Measurements from ENCODE around the gene DCPS.
"Not testable (repeated sequence)": the region's sequence is repeated elsewhere in the genome, so short reads cannot be mapped to it uniquely, and the experiment has no call there.

DCPS gene

GRCh38 chr11:126384449-126385070 is 80.7 kb downstream of the DCPS start:
- no peaks in the 10 kb centered on the region for H3K27me3 ChIP-seq (ENCODE audit: insufficient read depth, low read depth, severe bottlenecking)
- DNase-seq = no peak
- H3K4me3 ChIP-seq (ENCODE audit: low read depth, low read length) = no peak overlapping the region
- H3K9me3 ChIP-seq (ENCODE audit: severe bottlenecking) = no peaks in the 10 kb centered on the region
- no peaks in the 10 kb centered on the region for H3K36me3 ChIP-seq
- TF ChIP-seq, protein P1, sequence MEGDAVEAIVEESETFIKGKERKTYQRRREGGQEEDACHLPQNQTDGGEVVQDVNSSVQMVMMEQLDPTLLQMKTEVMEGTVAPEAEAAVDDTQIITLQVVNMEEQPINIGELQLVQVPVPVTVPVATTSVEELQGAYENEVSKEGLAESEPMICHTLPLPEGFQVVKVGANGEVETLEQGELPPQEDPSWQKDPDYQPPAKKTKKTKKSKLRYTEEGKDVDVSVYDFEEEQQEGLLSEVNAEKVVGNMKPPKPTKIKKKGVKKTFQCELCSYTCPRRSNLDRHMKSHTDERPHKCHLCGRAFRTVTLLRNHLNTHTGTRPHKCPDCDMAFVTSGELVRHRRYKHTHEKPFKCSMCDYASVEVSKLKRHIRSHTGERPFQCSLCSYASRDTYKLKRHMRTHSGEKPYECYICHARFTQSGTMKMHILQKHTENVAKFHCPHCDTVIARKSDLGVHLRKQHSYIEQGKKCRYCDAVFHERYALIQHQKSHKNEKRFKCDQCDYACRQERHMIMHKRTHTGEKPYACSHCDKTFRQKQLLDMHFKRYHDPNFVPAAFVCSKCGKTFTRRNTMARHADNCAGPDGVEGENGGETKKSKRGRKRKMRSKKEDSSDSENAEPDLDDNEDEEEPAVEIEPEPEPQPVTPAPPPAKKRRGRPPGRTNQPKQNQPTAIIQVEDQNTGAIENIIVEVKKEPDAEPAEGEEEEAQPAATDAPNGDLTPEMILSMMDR (IDR thresholded peaks at IDR 0.05; ENCODE audit: low read depth, low read length) = no peak
- H3K27ac ChIP-seq = no peak overlapping the region

DNA sequence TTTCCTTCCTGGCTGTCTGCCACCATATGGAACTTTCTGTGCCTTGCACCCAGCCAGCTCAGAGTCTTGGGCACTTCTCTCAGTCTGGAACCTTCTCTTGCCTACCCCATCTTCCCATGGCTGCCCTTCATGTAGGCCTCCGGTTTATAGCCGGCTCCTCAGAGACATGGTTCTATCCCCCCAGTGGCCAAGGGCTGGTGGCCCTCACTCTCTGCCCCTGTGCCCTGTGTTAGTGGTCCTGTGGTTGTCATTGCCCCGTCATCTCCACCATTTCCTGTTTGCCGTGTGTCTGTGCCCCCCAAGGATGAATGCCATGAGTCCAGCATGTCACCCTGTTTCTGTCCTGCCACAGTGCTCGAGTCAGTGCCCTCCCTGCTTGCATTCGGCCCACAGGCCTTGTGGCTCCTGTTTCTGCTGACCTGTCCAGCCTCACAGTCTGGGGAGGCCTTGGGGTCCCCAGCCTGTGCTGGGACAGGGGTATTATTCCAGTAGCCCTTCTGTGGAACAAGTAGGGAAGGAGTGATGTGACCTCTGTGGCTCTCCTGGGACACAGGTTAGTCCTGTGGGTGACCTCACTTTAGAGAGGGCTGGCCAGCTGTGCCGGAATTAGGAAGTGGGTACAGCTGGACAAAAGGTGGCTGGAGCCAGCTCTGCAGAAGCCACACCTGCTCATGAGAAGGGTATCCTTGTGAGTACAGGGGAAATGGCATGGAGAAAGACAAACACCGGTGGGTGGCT is 82.3 kb downstream of the DCPS start:
- TF ChIP-seq, protein P1 (IDR thresholded peaks at IDR 0.05; ENCODE audit: low read depth, low read length) = no peak
- H3K9me3 ChIP-seq (ENCODE audit: severe bottlenecking) = no peaks in the 10 kb centered on the region
- H3K27ac ChIP-seq = no peak overlapping the region
- no peaks in the 10 kb centered on the region for H3K27me3 ChIP-seq (ENCODE audit: insufficient read depth, low read depth, severe bottlenecking)
- DNase-seq = no peak
- H3K36me3 ChIP-seq = no peaks in the 10 kb centered on the region
- no peak overlapping the region for H3K4me3 ChIP-seq (ENCODE audit: low read depth, low read length)

DNA sequence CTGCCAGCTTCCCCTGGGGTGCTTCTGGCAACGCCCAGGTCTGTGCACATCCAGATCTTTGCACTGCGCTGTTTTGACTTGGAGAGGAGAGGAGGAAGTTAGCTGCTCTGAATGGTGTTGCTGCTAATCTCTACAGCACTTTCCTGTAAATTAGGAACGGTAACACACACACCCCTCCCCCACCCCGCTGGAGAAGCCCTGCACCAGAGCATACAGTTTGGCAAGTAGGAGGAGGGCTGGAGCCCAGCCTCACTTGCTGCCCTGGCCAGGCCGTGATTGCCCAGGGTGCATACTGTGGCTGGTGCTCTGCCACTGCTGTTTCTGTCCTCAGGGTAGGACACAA is 82.8 kb downstream of the DCPS start:
- not testable (repeated sequence) for H3K27me3 ChIP-seq (ENCODE audit: insufficient read depth, low read depth, severe bottlenecking); H3K27ac ChIP-seq; H3K36me3 ChIP-seq; DNase-seq; H3K9me3 ChIP-seq (ENCODE audit: severe bottlenecking); H3K4me3 ChIP-seq (ENCODE audit: low read depth, low read length)

- Histone ChIP-seq H3K9me3 (ENCODE audit: severe bottlenecking) (no peaks in the 10 kb centered on the region), H3K4me3 (ENCODE audit: low read depth, low read length) (no peak overlapping the region), H3K27me3 (ENCODE audit: insufficient read depth, low read depth, severe bottlenecking) (no peaks in the 10 kb centered on the region), H3K27ac (no peak overlapping the region), H3K36me3 (no peaks in the 10 kb centered on the region)
- TF ChIP-seq, protein P1 (IDR thresholded peaks at IDR 0.05; ENCODE audit: low read depth, low read length) = no peak
- no peak for DNase-seq
Observed at GRCh38 chr11:126387857-126388256, 84.0 kb downstream of the DCPS start.

- no peaks in the 10 kb centered on the region for H3K36me3 ChIP-seq
- H3K9me3 ChIP-seq (ENCODE audit: severe bottlenecking) = no peaks in the 10 kb centered on the region
- no peak overlapping the region for H3K4me3 ChIP-seq (ENCODE audit: low read depth, low read length)
- H3K27me3 ChIP-seq (ENCODE audit: insufficient read depth, low read depth, severe bottlenecking) = no peaks in the 10 kb centered on the region
- no peak overlapping the region for H3K27ac ChIP-seq
- no peak for DNase-seq
- TF ChIP-seq, protein P1 (IDR thresholded peaks at IDR 0.05; ENCODE audit: low read depth, low read length) = no peak
Observed at GRCh38 chr11:126390272-126390867, 86.5 kb downstream of the DCPS start.

- no peak for DNase-seq
- H3K27ac ChIP-seq = no peak overlapping the region
- no peaks in the 10 kb centered on the region for H3K27me3 ChIP-seq (ENCODE audit: insufficient read depth, low read depth, severe bottlenecking)
- H3K9me3 ChIP-seq (ENCODE audit: severe bottlenecking) = no peaks in the 10 kb centered on the region
- TF ChIP-seq, protein P1 (IDR thresholded peaks at IDR 0.05; ENCODE audit: low read depth, low read length) = no peak
- no peaks in the 10 kb centered on the region for H3K36me3 ChIP-seq
- H3K4me3 ChIP-seq (ENCODE audit: low read depth, low read length) = no peak overlapping the region
Observed at GRCh38 chr11:126391286-126391954, 87.6 kb downstream of the DCPS start.

Data from WERI-Rb-1 (cell line).